Hematopoietic multipotent progenitor cell treated with erythropoietin and hydrocortisone succinate and interleukin-3 and kit ligand, for 15 days (in vitro differentiated cells): ENCODE data around the gene SRR.

Experiments used
- DNase-seq: peaks from one replicate; pipeline ENCODE4 v3.0.0-alpha.2; 2015; ENCODE audit warnings: low spot score

SRR gene

GRCh38 chr17:2346475-2346874, 42.7 kb downstream of the SRR start:
- DNase-seq = no peak

GRCh38 chr17:2347805-2348685, 44.3 kb downstream of the SRR start:
- DNase-seq = no peak

- DNase-seq = no peak
These were observed 47.5 kb downstream of the SRR start for GRCh38 chr17:2351269-2351668.

GRCh38 chr17:2354311-2354710, 50.6 kb downstream of the SRR start:
- DNase-seq = no peak

GRCh38 chr17:2357237-2357636, 53.5 kb downstream of the SRR start:
- no peak for DNase-seq

GRCh38 chr17:2357931-2358434, 54.2 kb downstream of the SRR start:
- DNase-seq = no peak

GRCh38 chr17:2361010-2361760, 57.4 kb downstream of the SRR start:
- DNase-seq = no peak

GRCh38 chr17:2362016-2362415, 58.3 kb downstream of the SRR start:
- no peak for DNase-seq

- no peak for DNase-seq
These were observed 58.7 kb downstream of the SRR start for GRCh38 chr17:2362416-2362815.

GRCh38 chr17:2362881-2363280, 59.1 kb downstream of the SRR start:
- no peak for DNase-seq

- DNase-seq = no peak
These were observed 59.6 kb downstream of the SRR start for GRCh38 chr17:2363318-2363717.

GRCh38 chr17:2363851-2364762, 60.4 kb downstream of the SRR start:
- DNase-seq = no peak

- DNase-seq = no peak
These were observed 61.0 kb downstream of the SRR start for GRCh38 chr17:2364763-2365116.

GRCh38 chr17:2365132-2365531, 61.4 kb downstream of the SRR start:
- no peak for DNase-seq

- no peak for DNase-seq
These were observed 63.2 kb downstream of the SRR start for GRCh38 chr17:2366747-2367494.

GRCh38 chr17:2368359-2368758, 64.6 kb downstream of the SRR start:
- no peak for DNase-seq

GRCh38 chr17:2369039-2369438, 65.3 kb downstream of the SRR start:
- no peak for DNase-seq

- no peak for DNase-seq
These were observed 65.9 kb downstream of the SRR start for GRCh38 chr17:2369551-2370210.

- DNase-seq = no peak
These were observed 66.5 kb downstream of the SRR start for GRCh38 chr17:2370211-2370589.

GRCh38 chr17:2371183-2372130, 67.7 kb downstream of the SRR start:
- no peak for DNase-seq
